HG02870 (cell line): ENCODE data around the gene NUP210.

Experiments
- ATAC-seq: cut with Tn5 transposase; IDR thresholded peaks from one replicate; pipeline ENCODE4 v1.9.1; 2021; ENCODE audit warnings: mild to moderate bottlenecking, moderate library complexity; ENCODE audit not compliant: unreplicated experiment

Gene NUP210

GRCh38 chr3:13352621-13353131 lies 67.4 kb downstream of the NUP210 start:
- no peak for ATAC-seq

GRCh38 chr3:13349823-13350222 lies 70.3 kb downstream of the NUP210 start:
- no peak for ATAC-seq

GRCh38 chr3:13348661-13349396 lies 71.3 kb downstream of the NUP210 start:
- no peak for ATAC-seq

- no peak for ATAC-seq
Observed at GRCh38 chr3:13348100-13348499, 72.0 kb downstream of the NUP210 start.

GRCh38 chr3:13347390-13347950 lies 72.7 kb downstream of the NUP210 start:
- no peak for ATAC-seq

- ATAC-seq: no peak
Observed at GRCh38 chr3:13346481-13347389, 73.4 kb downstream of the NUP210 start.

GRCh38 chr3:13345772-13346171 lies 74.3 kb downstream of the NUP210 start:
- no peak for ATAC-seq

- ATAC-seq: no peak
Observed at GRCh38 chr3:13345284-13345683, 74.8 kb downstream of the NUP210 start.

GRCh38 chr3:13344663-13345062 lies 75.5 kb downstream of the NUP210 start:
- ATAC-seq: no peak

GRCh38 chr3:13343601-13344000 lies 76.5 kb downstream of the NUP210 start:
- no peak for ATAC-seq

GRCh38 chr3:13341229-13341905 lies 78.8 kb downstream of the NUP210 start:
- ATAC-seq: no peak

GRCh38 chr3:13339833-13340232 lies 80.3 kb downstream of the NUP210 start:
- no peak for ATAC-seq

GRCh38 chr3:13338996-13339395 lies 81.1 kb downstream of the NUP210 start:
- no peak for ATAC-seq

- no peak for ATAC-seq
Observed at GRCh38 chr3:13338231-13338630, 81.9 kb downstream of the NUP210 start.

- ATAC-seq: no peak
Observed at GRCh38 chr3:13336592-13336991, 83.5 kb downstream of the NUP210 start.

- ATAC-seq: no peak
Observed at GRCh38 chr3:13335503-13335902, 84.6 kb downstream of the NUP210 start.

- ATAC-seq: no peak
Observed at GRCh38 chr3:13335059-13335458, 85.1 kb downstream of the NUP210 start.

- no peak for ATAC-seq
Observed at GRCh38 chr3:13333236-13333897, 86.8 kb downstream of the NUP210 start.

- no peak for ATAC-seq
Observed at GRCh38 chr3:13332740-13333139, 87.4 kb downstream of the NUP210 start.

- ATAC-seq: peak; percentile 91
Observed at GRCh38 chr3:13332158-13332557, 88.0 kb downstream of the NUP210 start.
